AG04450 (cell line): ENCODE results near the gene CPT1B. TPM values are rescaled to one million over a fixed set of nuclear protein-coding genes. Genes with fewer than 3 reads are reported as not detected.

ENCODE experiments used
- CTCF ChIA-PET: fragments of 300-600, 350-600 bp; formaldehyde crosslinking; extraction: SDS; loops from one replicate; lab custom pipeline; 2022; ENCODE audit warnings: antibody characterized with exemption, inconsistent platforms; lab: Charles Lee
- POLR2A ChIA-PET: fragments of 350-600 bp; formaldehyde crosslinking; extraction: SDS; loops from one replicate; lab custom pipeline; 2021; ENCODE audit warnings: antibody characterized with exemption, inconsistent platforms; lab: Yijun Ruan, JAX
- DNase-seq: peaks from one replicate; pipeline ENCODE4 v3.0.0-alpha.2; 2011; ENCODE audit warnings: low read depth, low spot score
- H3K27ac ChIP-seq: one replicate; pipeline ENCODE4 v1.5.1; 2012; ENCODE audit warnings: low read depth, low read length, control low read depth
- H3K27me3 ChIP-seq: one replicate; pipeline ENCODE4 v1.6.0; 2012; ENCODE audit warnings: low read length; ENCODE audit not compliant: control insufficient read depth, insufficient read depth
- H3K4me3 ChIP-seq: 2 replicates; pipeline ENCODE4 v1.5.1; 2011; ENCODE audit warnings: mild to moderate bottlenecking, low read depth, low read length, control low read depth
- H3K9me3 ChIP-seq: 2 replicates; pipeline ENCODE4 v1.5.1; 2012; ENCODE audit warnings: low read length; ENCODE audit not compliant: control insufficient read depth, insufficient read depth
- polyA plus RNA-seq: library from polyadenylated mRNA; depleted of rRNA; stranded (reverse); fragments of >200 nt; gene quantifications from 2 replicates; pipeline ENCODE4 v1.2.3, GENCODE V29; 2011
- TF ChIP-seq, protein P1 (sequence below): IDR thresholded peaks from 2 replicates; pipeline ENCODE4 v1.5.1; 2011; ENCODE audit warnings: low read depth, low read length, control low read depth, inconsistent platforms

Gene CPT1B
- polyA plus RNA-seq, 1 experiment: 0.99 TPM

DNA sequence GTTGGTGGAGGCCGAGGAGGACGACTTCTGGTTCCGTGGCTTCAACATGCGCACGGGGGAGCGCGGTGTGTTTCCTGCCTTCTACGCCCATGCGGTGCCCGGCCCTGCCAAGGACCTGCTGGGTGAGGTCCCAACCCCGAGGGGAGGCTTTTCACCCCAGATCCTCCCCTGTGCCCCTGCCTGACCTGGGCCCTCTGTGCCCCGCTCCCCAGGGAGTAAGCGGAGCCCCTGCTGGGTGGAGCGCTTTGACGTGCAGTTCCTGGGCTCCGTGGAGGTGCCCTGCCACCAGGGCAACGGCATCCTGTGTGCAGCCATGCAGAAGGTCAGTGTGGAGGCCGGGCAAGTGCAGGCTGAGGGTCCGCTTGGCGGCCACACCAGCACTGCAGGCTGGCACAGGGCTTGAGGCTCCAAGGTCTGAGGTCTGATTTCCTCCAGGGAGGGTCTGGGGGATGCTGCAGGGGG, 27.4 kb upstream of the CPT1B start:
- POLR2A ChIA-PET: no interaction called here
- peaks cover 68% of the 10 kb centered on the region for H3K27me3 ChIP-seq
- CTCF ChIA-PET: no interaction called here

DNA sequence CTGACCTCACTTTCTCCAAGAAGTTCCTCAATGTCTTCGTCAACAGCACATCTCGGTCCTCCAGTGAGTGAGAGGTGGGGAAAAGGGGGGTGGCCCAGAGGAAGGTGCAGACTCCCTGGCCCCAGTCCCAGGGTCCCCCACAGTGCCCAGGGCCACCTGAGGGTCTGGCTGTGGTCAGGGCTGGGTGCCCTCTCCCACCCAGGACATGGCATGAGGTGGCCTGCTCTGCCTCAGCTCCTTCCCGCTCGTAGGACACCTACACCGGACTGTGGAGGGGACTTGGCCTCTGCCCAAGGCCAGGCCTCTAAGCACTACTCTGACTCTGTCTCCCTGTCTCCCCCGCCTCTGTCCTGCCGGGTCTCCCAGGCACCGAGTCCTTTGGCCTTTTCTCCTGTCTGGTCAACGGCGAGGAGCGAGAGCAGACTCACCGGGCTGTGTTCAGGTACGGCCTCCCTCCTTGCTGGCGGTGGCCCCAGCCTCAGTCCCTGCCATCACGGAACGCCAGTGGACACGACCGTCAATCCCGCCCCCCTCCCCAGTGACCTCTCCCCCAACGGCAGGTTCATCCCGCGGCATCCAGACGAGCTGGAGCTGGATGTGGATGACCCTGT, 26.9 kb upstream of the CPT1B start:
- TF ChIP-seq, protein P1, sequence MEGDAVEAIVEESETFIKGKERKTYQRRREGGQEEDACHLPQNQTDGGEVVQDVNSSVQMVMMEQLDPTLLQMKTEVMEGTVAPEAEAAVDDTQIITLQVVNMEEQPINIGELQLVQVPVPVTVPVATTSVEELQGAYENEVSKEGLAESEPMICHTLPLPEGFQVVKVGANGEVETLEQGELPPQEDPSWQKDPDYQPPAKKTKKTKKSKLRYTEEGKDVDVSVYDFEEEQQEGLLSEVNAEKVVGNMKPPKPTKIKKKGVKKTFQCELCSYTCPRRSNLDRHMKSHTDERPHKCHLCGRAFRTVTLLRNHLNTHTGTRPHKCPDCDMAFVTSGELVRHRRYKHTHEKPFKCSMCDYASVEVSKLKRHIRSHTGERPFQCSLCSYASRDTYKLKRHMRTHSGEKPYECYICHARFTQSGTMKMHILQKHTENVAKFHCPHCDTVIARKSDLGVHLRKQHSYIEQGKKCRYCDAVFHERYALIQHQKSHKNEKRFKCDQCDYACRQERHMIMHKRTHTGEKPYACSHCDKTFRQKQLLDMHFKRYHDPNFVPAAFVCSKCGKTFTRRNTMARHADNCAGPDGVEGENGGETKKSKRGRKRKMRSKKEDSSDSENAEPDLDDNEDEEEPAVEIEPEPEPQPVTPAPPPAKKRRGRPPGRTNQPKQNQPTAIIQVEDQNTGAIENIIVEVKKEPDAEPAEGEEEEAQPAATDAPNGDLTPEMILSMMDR: no peak
- ChIA-PET POLR2A (no interaction called here), CTCF (no interaction called here)
- Histone ChIP-seq H3K27me3 (peaks cover 62% of the 10 kb centered on the region), H3K4me3 (no peak overlapping the region), H3K9me3 (no peaks in the 10 kb centered on the region; the same call in 1 of the 2 replicates), H3K27ac (no peak overlapping the region)
- no peak for DNase-seq

More for the DNA sequence above, 27.4 kb upstream of the CPT1B start:
- no peaks in the 10 kb centered on the region; the same call in 1 of the 2 replicates for H3K9me3 ChIP-seq
- no peak for DNase-seq
- TF ChIP-seq, protein P1: no peak
- H3K4me3 ChIP-seq: no peak overlapping the region
- no peak overlapping the region for H3K27ac ChIP-seq

DNA sequence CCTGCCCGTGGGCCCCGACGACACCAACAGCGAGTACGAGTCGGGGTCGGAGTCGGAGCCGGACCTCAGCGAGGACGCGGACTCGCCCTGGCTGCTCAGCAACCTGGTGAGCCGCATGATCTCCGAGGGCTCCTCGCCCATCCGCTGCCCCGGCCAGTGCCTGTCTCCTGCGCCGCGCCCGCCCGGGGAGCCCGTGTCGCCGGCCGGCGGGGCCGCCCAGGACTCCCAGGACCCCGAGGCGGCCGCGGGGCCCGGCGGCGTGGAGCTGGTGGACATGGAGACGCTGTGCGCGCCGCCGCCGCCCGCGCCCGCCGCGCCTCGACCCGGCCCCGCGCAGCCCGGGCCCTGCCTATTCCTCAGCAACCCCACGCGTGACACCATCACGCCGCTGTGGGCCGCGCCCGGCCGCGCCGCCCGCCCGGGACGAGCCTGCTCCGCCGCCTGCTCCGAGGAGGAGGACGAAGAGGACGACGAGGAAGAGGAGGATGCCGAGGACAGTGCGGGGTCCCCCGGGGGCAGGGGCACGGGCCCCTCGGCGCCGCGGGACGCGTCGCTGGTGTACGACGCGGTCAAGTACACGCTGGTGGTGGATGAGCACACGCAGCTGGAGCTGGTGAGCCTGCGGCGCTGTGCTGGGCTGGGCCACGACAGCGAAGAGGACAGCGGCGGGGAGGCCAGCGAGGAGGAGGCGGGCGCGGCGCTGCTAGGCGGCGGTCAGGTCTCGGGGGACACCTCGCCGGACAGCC, 26.2 kb upstream of the CPT1B start:
- ChIA-PET POLR2A (no interaction called here), CTCF (no interaction called here)
- Histone ChIP-seq H3K9me3 (no peaks in the 10 kb centered on the region; the same call in 1 of the 2 replicates), H3K4me3 (no peak overlapping the region), H3K27me3 (peaks cover 62% of the 10 kb centered on the region), H3K27ac (no peak overlapping the region)
- TF ChIP-seq, protein P1: no peak
- no peak for DNase-seq

DNA sequence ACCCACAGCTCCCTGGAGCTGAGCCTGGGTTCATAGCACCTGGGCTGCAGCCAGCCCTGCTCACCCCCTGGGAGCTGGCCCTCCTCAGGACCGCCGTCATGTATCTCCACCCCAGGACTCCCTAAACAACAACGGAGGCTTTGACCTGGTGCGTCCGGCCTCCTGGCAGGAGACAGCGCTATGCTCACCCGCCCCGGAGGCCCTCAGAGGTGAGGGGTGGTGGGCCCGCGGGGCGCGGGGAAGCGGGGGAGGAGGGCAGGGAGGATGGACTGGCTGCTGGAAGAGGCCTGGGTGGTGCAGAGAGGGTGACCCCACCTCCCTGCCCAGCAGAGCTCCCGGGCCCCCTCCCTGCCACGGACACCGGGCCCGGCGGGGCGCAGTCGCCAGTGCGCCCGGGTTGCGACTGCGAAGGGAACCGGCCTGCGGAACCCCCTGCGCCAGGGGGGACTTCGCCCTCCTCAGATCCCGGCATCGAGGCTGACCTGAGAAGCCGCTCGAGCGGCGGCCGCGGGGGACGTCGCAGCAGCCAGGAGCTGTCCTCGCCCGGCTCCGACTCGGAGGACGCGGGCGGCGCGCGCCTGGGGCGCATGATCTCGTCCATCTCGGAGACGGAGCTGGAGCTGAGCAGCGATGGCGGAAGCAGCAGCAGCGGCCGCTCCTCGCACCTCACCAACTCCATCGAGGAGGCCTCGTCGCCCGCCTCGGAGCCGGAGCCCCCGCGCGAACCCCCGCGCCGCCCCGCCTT, 25.5 kb upstream of the CPT1B start:
- no peaks in the 10 kb centered on the region; the same call in 1 of the 2 replicates for H3K9me3 ChIP-seq
- H3K27me3 ChIP-seq: peaks cover 62% of the 10 kb centered on the region
- ChIA-PET POLR2A (no interaction called here), CTCF (no interaction called here)
- H3K27ac ChIP-seq: no peak overlapping the region
- TF ChIP-seq, protein P1: no peak
- DNase-seq: no peak
- H3K4me3 ChIP-seq: no peak overlapping the region

DNA sequence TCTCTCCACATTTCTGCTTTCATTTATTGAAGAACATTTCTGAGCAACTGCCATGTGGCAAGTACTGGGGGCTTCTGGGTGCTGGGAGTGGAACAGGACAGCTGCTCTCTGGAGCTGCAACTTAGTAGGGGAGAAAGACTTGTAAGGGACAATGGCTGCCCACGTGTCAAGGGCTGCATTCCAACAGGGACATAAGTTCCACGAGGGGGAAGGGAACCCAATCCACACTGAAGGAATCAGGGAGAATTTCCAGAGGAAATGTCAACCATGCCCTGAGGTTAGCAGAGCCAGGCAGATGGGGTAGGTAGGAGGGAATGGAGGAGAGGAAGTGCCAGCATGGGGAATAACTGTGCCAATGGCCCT, 24.1 kb upstream of the CPT1B start:
- no peak for DNase-seq
- CTCF ChIA-PET: no interaction called here
- peaks cover 60% of the 10 kb centered on the region for H3K27me3 ChIP-seq

More for the DNA sequence above, 24.1 kb upstream of the CPT1B start:
- POLR2A ChIA-PET: no interaction called here
- Histone ChIP-seq H3K27ac (no peak overlapping the region), H3K9me3 (no peaks in the 10 kb centered on the region; the same call in 1 of the 2 replicates), H3K4me3 (no peak overlapping the region)
- TF ChIP-seq, protein P1: no peak
